Measurements from ENCODE around the gene MAP3K7CL.

The MAP3K7CL gene

DNA sequence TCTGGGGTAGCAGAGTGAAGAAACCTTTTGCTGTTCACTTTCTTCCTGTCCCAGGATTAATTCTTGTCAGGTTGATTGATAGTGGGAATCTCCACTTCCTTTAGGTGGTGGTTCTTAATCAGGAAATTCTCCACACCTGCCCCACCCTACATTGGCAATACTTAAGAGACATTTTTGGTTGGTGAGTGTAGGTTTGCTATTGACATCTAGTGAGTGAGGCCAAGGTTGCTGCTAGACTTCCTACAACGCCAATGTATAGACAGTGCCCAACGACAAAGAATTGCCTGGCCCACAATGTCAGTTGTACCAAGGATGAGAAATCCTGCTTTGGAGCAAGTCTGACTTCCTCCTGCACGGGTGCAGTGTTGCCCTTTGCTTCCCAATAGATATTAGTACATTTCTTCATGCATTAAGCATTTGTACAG lies 38.5 kb downstream of the MAP3K7CL start:
- no peak for DNase-seq (ENCODE audit: low read depth in 2 of 2)

DNA sequence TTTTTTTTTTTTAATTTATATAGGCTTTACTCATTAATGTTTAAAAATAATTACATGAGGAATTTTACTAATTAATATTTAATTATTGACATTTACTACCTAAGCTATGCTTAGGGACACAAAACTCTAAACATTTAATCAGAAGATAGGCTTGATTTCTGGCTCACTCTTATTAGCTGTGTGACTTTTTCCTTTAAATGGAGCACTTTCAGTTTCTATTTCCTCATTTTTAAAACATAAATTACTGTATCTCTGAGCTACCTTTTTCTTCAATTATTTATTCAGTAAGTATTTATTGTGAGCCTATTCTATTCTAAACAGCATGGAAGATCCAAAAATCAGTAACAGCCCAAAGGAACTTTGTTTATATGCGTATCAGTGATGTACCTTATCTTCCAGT lies 40.5 kb downstream of the MAP3K7CL start:
- no peak for DNase-seq (ENCODE audit: low read depth in 2 of 2)

GRCh38 chr21:29172282-29172681 lies 41.8 kb downstream of the MAP3K7CL start:
- DNase-seq (ENCODE audit: low read depth in 2 of 2), result no peak

DNA sequence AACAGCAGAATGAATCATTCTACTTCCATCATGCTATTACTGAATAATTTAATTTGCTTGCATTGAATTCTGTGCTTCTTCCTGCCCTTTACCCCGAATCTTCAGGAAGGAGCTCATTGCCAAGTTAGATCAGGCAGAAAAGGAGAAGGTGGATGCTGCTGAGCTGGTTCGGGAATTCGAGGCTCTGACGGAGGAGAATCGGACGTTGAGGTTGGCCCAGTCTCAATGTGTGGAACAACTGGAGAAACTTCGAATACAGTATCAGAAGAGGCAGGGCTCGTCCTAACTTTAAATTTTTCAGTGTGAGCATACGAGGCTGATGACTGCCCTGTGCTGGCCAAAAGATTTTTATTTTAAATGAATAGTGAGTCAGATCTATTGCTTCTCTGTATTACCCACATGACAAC lies 44.2 kb downstream of the MAP3K7CL start:
- no peak for DNase-seq (ENCODE audit: low read depth in 2 of 2)

DNA sequence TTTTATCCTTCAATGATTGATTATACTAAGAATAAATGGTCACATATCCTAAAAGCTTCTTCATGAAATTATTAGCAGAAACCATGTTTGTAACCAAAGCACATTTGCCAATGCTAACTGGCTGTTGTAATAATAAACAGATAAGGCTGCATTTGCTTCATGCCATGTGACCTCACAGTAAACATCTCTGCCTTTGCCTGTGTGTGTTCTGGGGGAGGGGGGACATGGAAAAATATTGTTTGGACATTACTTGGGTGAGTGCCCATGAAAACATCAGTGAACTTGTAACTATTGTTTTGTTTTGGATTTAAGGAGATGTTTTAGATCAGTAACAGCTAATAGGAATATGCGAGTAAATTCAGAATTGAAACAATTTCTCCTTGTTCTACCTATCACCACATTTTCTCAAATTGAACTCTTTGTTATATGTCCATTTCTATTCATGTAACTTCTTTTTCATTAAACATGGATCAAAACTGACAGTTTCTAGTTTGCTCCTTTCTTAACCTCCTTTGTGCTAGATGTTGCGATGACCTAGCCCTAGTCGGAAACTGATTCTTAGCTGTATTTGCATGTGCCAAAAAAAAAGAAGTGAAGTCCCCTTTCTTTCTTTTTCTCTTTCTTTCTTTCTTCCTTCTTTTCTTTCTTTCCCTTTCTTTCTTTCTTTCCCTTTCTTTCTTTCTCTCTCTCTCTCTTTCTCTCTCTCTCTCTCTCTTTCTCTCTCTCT lies 45.1 kb downstream of the MAP3K7CL start:
- no peak for DNase-seq (ENCODE audit: low read depth in 2 of 2)

- no peak for DNase-seq (ENCODE audit: low read depth in 2 of 2)
Observed at GRCh38 chr21:29176471-29177120, 46.2 kb downstream of the MAP3K7CL start.

- DNase-seq (ENCODE audit: low read depth in 2 of 2), result no peak
Observed at GRCh38 chr21:29177800-29178199, 47.4 kb downstream of the MAP3K7CL start.

- no peak for DNase-seq (ENCODE audit: low read depth in 2 of 2)
Observed at GRCh38 chr21:29178926-29179325, 48.5 kb downstream of the MAP3K7CL start.

GRCh38 chr21:29179503-29179902 lies 49.1 kb downstream of the MAP3K7CL start:
- DNase-seq (ENCODE audit: low read depth in 2 of 2), result no peak

DNA sequence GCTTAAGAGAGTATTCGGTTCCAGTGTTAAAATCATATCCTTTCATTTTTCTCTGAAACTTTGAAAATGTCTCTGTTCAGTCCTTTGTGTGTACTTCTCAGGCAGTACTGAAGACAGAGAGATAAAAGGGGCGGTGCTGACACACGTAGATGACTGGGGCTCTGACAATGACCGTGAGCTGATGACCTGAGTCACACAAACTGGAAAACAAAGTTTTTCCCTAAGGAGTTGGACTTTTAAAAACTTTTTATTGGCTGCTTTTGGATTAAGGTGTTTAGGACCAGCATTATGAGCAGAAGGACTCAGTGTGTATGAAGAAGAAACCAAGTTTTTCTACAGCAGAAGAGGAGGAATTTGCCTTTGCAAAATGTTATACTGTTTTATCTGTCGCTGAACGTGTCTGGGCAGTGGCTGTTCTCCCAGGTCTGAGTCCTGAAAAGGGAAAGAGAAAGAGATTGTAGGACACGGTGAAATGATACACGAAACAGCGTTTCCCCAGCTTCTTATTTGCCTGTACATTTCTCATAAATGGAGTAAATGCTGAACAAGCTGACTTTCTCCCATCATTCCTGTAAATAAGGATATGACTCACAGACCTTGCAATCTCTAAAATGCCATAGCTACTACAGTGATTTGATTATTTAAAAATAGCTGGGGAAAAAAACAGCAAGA lies 51.5 kb downstream of the MAP3K7CL start:
- no peak for DNase-seq (ENCODE audit: low read depth in 2 of 2)

- no peak for DNase-seq (ENCODE audit: low read depth in 2 of 2)
Observed at GRCh38 chr21:29182691-29183092, 52.2 kb downstream of the MAP3K7CL start.

GRCh38 chr21:29184037-29184436 lies 53.6 kb downstream of the MAP3K7CL start:
- DNase-seq (ENCODE audit: low read depth in 2 of 2), result no peak

DNA sequence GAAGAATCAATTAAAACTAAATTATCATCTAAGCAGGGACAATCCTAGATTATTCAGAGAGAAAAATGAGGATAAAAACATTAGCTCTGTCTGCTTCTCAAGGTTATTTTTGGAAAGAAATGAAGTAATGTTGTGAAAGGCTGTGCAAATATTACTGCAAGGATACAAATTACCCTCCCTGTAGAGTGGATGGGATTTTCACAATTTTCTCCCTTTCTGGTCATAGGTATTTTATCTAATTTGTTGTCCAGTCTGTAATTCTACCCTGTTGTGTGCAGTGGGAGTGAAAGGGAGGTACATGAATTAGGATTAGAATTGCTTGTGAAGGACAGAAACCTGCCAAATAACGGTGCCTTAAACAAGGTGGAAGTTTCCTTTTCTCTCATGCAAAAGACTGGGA lies 54.7 kb downstream of the MAP3K7CL start:
- no peak for DNase-seq (ENCODE audit: low read depth in 2 of 2)

DNA sequence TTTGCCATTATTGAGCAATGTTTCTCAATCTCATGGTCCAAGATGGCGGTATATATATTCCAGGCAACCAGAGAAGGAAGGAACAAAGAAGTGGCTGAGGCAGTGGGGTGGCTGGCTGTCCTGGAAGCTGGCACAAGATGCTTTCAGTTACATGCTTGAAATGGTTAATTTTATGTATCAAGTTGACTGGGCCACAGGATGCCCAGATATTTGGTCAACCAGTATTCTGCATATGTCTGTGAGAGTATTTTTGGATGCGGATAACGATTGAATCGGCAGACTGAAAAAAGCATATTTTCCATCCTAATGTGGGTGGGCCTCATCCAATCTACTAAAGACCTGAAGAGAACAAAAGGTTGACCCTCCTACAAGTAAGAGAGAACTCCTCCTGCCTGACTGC lies 55.2 kb downstream of the MAP3K7CL start:
- no peak for DNase-seq (ENCODE audit: low read depth in 2 of 2)

DNA sequence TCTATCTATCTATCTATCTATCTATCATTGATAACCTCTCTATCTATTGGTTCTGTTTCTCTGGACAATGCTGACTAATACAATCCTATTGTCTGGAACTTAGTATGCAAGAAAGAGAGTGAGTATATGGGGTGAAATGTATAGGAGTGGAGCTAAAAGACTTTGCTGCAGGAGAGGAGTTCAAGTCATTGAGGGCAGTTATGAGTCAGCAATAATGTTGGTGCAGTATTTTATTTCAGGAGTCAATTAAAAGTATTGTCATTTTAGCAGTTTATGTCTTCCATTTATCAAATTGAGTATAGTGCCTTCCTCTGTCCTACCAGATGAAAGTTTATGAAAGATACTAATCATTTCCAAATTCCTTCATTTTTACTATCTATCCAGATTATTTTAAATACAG lies 55.8 kb downstream of the MAP3K7CL start:
- DNase-seq (ENCODE audit: low read depth in 2 of 2), result no peak

DNA sequence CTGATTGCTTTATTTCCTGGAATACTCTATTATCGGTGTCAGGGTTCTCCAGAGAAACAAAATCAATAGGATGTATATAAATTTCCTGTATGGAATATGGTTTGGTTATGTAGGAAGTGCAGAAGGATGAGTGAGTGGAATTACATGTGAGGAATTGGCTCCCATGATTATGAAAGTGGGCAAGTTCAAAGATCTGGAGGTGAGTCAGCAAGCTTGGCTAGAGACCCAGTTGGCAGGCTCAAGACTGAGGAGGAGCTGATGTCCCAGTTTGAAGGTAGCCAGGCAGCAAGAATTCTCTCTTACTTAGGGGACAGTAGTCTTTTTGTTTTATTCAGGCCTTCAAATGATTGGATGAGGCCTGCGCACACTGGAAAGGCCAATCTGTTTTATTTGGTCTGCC lies 57.5 kb downstream of the MAP3K7CL start:
- no peak for DNase-seq (ENCODE audit: low read depth in 2 of 2)

GRCh38 chr21:29189353-29189752 lies 58.9 kb downstream of the MAP3K7CL start:
- no peak for DNase-seq (ENCODE audit: low read depth in 2 of 2)

DNA sequence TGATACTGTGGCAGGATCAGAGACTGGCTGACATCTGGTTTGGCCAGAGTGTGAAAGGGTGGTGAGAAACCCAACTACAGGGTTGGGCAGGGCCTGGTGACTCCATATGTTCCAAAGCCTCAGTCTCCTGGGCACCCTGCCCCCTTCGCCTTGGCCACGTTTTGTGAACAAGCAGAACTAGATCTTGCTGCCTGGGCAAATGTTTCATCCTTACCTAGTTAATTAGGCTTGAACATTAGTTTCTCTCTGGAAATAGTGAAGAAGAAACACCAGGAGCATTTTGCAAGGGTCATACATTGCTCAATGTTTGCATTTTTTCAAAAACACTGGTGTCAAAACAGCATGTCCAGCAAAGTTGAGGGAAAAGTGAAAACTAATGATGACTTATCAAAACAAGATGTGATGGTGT lies 60.5 kb downstream of the MAP3K7CL start:
- DNase-seq (ENCODE audit: low read depth in 2 of 2), result no peak

DNA sequence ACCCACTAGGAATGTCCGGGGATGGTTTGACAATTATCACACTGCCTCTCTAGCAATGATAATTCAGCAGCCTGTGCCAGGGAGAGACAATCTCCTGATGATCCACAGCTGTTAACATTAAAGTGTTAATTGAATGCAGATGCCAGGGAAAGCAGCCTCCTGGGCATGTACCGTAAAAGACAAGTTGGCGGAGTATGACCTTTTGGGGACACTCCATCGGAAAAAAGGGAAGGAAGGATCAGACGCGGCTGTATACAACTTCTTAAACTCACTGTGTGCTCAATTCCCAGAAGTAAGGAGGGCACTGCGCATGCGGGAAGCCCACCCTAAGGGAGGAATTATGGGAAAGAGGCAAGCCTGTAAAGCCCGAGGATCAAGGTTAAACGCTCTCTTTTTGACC lies 62.6 kb downstream of the MAP3K7CL start:
- DNase-seq (ENCODE audit: low read depth in 2 of 2), result no peak

DNA sequence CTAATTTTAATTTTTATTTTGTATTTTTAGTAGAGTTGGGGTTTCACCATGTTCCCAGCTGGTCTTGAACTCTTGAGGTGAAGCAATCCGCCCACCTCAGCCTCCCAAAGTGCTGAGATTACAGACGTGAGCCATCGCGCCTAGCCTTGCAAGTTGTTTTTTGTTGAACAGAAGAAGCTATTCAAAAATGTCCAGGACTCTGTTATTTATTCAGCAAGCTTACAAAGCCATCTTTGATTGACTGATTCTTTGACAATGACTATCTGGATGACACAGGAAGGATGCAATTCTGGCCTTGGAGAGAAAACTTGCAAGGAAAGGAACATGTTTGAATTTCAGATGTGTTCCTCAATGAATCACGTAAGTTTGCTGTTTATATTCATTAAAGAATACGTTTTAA lies 63.5 kb downstream of the MAP3K7CL start:
- DNase-seq (ENCODE audit: low read depth in 2 of 2), result no peak

DNA sequence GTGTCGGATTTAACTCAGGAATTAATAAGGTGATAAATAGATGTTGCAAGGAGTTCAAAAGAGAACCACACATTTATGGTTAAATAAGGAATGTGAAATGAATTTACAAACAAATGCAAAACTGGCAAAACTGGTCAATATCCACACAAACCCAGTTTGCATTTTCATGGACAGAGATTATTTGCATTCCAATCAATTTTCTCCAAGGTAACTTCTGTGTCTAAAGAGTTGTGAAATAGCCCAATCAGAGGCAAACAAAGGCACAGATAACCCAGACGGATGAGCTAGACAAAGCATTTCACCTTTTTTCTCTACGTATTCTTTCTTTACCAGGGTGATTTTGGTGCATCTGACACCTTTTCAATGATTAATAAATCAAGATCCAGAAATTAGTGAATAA lies 63.9 kb downstream of the MAP3K7CL start:
- DNase-seq (ENCODE audit: low read depth in 2 of 2), result no peak

GRCh38 chr21:29194847-29195246 lies 64.4 kb downstream of the MAP3K7CL start:
- DNase-seq (ENCODE audit: low read depth in 2 of 2), result no peak

Data from stimulated activated CD8-positive, alpha-beta memory T cell treated with anti-CD3 and anti-CD28 coated beads, Interleukin-7, amount 100 ng/mL, for 1 hour (primary cell).